ENCODE results near the gene MRPL46. TPM values are rescaled to one million over a fixed set of nuclear protein-coding genes. Genes with fewer than 3 reads are reported as not detected.

MRPL46 gene
- 32.9 and 46.9 TPM in 2 replicates for total RNA-seq (2014; rRNA removed; shearing (Covaris generic))

DNA sequence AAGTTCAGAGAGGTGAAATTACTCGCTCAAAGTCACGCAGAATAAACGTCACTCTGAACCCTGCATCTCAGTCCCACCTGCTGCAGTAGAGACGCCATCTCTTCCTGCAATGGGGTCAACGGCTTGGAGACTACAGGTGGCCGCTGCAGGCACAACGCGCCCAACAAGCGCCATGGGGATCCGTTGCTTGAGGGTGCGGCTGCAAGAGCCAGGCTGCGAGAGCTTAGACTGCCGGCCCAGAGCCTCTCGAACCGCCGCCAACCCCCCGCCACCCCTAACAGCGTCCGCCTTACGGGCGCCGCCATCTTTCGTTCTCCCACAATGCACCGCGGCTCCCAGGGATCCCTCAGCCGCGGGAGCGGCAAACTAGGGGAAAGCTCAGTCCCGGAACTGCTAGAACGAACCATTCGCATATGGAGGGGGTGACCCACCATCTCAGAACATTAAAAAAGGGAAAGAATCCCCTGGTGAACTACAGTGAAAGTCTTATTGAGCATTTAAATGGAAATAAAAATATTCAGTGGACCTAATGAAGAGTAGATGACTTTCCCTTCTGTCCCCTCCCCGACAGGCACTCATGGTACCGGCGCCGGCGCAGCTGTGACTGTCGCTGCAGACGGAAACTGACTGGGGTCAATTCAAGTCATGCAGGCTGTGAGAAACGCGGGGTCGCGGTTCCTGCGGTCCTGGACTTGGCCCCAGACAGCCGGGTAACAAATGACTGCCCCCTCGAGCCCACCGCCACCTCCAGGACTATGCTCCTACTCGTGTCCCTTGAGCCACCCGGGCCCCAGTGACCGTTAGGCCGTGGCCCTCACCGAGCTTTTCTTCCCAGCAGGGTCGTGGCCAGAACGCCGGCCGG, at the start of gene MRPL46, which contains the start of gene MRPS11:
Gene MRPL46, minus strand, starts transcription at position 316 of the 862 bp plus-strand sequence. Its CDS starts 11 bp downstream, at position 305.
Gene MRPS11, plus strand, starts transcription at position 636 of the 862 bp plus-strand sequence. Its CDS starts 10 bp downstream, at position 646.
- DNase-seq (ENCODE audit: low spot score) = peak; percentile 72

DNA sequence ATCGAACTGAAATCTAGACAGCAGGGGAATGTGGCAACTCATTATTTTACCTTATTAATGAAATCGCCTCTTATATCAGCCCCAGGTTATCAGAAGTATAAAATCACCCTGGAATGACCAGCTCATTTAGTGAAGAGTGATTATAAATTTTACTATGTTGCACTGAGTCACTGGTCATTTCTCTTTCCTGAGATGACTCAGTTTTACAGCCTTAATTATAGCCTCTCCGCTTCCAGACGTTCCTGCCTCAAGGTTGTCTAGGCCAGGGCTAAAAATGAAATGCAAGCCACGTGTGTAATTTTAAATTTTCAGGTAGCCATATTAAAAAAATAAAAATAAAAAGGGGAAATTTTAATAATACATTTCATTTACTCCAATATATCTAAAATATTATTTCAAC, 46.0 kb upstream of the MRPL46 start:
- DNase-seq (ENCODE audit: low spot score) = no peak

DNA sequence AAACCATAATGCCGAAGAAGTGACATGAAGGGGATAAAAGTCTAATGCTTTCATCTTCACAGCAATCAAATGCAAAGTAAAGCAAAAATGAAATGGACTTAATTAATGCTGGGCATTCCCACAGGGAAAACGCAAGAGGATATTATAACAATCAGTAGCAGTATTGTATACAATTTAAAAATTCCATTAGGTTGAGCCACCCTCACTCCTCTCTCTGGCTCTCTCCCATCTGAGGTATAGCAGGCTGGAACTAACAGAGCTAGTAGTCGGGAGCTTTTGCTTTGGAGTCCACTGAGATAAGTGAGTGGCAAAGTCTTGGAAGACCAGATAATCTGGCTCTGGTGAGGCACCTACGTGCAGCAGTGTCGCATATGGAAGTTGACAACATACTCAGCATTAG, 45.4 kb upstream of the MRPL46 start:
- no peak for DNase-seq (ENCODE audit: low spot score)

DNA sequence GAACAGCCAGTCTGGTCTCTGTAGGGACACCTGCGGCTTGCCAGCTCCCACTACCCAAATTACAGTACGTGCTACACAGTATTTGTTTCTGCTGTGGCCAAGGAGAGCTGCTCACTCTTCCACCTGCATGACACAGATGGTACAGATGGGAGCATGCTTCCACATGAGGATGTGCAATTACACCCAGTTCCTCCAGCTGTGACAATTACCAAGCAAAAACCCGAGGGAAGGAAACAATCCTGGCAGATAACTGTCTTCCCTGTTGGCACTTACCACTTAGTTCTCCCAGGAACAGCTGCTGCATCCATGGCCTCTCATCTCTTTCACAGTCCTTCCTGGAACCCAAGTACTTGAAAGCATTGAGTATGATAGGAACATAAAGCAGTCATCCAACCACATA, 44.9 kb upstream of the MRPL46 start:
- no peak for DNase-seq (ENCODE audit: low spot score)

DNA sequence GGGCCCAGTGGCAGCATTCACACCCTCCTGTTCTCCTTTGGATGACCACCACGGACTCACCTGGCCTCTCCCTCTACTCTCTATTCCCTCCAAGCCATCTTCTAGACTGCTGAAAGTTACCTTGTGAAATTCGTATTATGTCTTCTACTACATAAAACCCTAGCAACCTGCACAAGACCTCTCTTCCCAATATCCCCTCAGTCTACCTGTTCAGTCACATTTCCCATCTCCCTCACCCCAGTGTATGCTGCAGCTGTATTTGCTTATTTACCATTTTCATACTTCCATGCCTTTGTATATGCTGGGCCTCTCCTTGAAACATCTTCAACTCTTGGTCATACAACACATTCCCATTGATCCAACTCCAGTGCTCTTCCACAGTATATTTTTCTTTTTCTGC, 44.0 kb upstream of the MRPL46 start:
- no peak for DNase-seq (ENCODE audit: low spot score)

DNA sequence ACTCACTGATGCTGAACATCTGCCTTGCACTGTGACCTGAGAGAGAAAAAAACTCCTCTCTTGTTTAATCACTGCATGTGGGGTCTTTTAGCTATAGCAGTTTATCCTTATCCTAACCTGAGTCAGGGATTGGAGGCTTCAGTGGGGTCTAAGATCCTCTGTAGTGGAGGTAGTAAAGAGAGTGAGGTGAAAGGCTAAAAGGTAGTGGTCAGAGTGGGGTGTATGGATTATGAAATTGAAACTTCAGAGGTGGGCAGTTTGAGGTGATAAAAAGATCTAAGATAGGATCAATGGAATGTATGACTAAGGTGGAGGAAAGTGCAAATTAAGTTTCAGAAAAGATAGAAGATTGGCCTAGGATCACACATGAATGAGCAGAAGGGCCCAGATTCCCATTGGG, 42.8 kb upstream of the MRPL46 start:
- DNase-seq (ENCODE audit: low spot score) = no peak

DNA sequence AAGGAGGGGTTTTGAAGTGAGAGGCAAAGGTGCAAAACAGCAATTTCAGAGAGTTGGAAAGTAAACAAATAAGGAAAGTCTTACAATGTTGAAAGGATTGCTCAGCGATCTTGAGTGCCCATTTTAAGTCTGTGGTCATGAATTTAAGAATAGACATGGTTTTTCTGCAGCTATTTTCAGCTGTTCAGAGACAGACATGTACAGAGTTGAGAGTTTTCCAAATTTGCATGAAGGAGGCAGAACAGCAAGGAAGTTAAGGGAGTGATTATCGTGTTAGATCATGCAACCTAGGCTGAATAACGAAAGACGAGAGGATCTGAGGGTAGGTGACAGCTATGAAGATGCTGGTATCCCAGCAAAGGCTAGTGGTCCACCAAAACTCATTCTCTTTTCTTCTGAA, 42.1 kb upstream of the MRPL46 start:
- no peak for DNase-seq (ENCODE audit: low spot score)

DNA sequence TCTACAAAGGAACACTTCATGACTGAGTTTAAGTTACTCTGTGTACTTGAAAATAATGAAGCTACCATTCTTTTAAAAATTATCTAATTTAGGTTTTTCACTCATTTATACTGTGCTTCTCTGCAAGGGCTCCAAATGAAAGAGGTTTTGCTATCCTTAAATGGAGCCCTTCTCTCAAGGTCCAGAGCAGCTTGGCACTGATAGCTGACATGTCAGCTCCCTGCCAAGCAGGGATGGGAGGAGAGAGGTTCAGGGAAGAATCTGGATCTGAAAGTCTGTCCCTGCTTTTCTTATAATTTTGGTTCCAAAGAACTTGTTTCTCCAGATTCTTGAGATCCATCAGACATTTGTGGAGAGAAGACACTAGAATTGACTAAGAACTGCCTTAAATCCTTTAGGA, 39.4 kb upstream of the MRPL46 start:
- no peak for DNase-seq (ENCODE audit: low spot score)

DNA sequence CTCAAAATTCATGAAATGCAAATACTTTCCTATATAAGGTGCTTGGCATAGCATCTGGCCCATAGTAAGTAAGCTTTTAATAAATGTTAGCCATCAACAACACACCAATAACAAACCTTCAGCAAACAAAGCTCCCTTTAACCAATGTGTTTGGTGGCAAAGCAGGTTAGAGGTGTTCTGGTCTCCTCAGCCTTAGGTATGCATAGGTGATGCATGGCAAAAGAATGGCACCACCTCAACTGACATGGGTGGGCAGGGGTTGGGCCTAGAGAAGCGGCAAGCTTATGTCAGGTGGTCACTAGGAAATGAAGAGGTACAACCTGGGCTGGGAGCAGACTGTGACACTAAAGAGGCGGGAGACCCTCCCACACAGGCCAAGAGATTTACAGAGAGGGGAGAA, 38.5 kb upstream of the MRPL46 start:
- no peak for DNase-seq (ENCODE audit: low spot score)

DNA sequence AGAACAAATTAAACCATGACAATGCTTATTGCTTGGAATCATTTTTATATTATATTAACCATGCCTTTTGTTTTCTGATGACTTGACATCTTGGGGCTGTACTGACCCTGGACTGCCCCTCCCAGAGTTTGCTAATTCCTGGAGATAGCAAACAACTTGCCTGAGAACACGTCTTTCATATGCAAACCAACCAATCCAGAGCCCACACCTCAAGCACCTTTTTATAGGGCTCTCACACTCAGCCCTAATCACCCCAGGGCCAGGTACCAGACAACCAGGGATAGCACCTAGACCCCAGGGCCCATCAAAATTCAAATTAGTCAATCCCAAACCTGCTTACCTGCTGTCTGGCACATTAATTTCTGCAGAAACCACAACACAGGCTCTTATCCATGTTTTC, 37.3 kb upstream of the MRPL46 start:
- DNase-seq (ENCODE audit: low spot score) = no peak

DNA sequence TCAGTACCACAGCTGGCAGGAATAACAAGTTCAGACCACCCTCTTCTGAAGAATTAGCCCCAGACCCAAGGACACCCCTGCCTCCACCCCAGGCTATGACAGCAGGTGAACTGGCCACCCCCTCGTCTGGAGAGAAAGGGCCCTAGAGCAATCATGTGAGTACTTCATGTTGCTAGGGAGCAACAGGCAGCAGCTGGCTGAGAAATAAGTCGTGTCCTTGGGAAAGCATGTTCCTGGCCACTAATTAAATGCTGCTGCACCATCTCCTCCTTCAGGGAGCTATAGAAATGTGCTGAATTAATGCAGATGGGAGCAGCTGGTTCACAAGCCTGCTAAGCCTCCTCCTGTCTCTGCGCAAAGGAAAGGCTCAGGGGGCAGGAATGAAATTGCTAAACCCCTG, 31.8 kb upstream of the MRPL46 start:
- DNase-seq (ENCODE audit: low spot score) = no peak

DNA sequence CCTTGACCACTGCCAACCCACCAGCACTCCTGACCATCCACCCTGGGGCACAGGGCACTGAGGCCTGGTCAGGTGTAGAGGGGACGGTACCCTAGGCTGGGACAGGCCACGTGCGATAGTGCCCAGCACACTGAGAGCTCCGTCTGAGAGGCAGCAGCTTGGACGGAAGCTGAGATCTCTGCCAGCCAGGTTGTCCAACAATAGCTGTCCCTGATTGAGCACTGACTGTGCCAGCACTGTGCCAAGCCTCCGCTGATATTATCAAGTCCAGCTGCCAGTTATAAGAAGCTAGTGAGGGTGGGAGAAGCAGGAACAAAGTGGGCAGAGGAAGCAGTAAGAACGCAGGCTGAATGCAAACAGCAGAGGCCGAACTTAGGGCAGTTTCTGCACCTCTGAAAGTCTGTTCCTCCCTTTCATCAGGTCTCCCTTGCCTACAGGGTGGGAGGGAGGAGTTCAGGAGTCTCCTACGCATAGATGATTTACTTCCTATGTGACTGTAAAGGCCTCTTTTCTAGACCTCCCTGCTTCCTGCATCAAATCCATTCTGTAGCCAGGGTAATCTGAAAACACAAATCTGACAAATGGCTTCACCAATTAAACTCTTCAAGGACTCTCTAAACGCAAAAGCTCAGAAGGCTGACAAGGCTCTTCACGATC, 30.0 kb upstream of the MRPL46 start:
- DNase-seq (ENCODE audit: low spot score) = no peak

DNA sequence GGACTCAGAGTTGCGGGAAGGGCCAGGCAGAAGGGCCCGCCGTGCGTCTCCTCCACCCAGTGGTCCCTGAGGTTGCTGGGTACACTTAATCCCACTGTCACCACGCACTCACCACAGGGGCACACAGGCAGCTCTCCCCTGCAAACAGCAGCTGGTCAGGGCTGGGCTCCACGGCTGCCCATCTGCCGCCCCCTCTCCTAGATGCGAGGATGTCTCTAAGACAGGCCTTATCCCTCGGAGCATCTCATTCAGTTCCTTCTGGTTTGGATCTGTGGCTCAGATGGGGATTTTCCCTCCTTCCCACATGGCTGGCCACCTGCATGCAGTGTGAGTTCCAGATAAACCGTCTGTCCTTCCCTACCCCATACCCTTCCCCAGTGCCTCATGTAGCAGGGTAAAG, 26.7 kb upstream of the MRPL46 start:
- no peak for DNase-seq (ENCODE audit: low spot score)

DNA sequence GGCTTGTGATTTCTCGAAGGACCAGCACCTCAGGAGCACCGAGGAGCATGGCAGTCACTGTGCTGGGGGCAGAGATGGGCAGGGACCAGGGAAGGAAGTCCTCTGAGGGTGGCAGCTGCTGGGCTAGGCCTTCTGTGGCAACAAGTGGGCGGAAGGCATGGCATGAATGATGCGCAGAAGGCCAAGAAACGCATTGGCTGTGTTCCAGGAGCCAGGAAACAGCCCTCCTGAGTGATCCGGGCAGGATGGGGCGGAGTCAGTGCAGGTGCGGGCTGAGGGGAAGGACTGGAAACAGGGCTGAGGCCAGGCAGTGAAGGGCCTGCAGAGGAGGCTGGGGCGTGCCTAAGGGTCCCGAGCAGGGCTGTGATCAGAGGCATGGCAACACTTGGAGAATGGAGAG, 24.0 kb upstream of the MRPL46 start:
- DNase-seq (ENCODE audit: low spot score) = no peak

DNA sequence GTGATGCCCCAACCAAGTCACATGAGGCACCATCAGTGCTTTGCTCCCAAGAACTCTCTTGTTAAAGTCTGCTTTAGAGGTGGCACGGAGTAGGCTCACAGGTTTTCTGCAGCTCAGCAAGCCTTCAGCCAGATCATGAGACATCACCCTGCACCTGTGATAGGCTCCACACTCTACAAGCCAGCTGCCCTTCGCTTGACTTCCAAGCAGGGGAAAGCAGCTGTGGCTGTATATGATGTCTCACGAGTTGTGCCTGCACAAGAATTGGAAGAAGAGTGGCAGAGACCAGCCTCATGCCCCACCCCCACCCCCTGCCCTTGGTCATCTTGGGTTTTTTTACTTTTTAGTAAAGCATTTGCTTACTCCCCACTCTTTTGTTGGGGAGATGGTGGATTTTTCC, 22.8 kb upstream of the MRPL46 start:
- no peak for DNase-seq (ENCODE audit: low spot score)

DNA sequence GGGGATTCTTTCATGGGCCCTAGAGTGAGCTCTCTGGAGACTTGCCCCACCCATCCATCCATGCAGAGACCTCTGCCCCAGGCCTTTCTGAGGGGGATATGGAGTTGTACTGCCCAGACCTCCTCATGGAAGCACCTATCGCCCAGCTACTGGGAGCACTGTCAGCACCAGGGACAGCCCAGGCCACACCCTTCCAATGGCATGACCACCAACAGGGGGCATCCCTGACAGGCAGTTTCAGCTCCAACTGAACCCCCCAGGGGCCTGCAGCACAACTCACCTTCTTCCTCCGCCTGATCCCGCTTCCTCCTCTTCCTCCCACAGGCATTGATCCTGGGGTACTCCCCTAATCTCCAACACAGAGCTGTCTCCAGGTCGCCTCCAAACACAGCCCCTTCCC, 22.1 kb upstream of the MRPL46 start:
- no peak for DNase-seq (ENCODE audit: low spot score)

DNA sequence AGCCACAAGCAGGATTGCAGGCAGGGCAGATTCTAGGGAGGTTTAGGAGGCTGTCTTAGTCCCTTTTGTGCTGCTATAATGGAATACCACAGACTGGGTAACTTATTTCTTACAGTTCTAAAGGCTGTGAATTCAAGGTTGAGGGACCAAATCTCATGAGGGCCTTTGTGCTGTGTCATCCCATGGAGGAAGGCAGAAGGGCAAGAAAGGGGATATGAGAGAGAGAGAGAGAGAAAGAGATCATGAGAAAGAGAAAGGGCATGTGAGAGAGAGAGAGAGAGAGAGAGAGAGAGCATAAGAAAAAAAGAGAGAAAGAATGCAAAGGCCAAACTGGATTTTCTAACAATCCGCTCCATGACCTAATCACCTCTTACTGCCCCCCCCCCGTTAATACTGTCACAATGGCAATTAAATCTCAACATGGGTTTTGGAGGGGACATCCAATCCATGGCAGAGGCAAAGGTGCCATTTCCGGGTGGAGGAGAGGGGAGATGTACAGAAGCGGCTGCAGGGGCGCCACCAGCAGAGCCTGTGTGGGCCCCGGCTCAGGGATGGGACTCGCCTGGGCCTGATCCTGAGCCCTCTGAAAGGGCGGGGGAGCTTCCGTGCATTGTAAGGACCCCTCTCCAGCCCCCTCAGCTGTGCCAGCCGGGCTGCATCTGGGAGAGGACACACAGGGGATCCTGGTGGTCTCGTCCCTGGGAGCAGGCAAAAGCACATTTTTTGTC, 20.8 kb upstream of the MRPL46 start:
- DNase-seq (ENCODE audit: low spot score) = no peak

DNA sequence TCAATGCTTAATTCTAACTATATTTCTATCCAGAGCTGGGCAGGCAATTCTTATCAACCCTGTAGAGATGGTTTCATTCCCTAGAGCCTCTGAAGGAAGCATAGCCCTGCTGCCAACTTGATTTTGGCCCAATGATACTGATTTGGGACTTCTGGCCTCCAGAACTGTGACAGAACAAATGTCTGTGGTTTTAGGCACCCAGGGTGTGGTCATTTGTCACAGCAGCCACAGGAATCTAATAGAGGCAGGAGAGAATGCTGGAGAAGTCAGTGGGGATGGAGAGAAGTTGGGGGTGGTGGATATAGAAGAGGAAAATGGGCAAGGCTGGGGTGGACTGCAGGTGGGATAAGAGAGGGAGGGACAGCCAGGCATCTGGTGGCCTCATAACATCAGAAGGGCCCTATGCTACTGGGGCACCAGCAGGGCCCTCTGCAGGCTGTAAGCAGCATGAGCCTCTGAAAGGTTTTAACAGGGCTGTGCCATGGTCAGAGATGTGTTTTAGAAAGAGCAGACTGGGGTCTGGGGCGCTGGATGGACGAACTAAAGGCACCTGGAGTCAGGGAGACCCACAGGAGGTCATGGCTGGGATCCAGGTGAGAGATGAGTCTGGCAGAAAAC, 20.1 kb upstream of the MRPL46 start:
- DNase-seq (ENCODE audit: low spot score) = no peak

DNA sequence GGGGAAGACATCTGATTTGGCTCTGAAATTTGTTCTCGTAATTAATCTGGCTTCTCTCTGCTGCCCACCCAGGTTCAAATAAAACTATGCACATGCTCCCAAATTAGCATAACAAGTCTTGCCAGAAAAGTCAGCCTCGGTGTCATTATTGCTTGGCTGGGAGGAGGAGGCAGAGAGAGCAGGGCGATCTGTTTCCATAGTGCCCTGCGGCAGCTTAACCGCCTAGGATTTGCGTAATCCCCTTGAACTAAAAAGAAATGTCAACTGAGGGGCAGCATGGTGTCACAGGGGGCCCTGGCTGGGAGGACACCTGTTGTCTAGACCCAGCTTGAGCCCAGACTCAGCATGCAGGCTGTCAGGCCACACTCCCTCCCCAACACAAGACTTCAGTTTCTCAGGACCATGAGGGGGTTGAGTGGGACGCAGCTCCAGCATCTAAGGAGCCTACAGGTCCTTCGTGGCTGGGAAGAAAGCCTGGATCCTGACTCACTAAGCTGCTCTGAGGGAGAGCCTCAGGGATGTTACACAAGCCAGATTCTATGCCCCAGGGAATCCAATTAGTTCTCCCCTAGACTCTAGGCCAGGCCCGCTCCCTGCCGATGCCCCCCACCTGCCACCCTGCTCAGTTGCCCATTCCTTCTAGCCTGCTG, 17.6 kb upstream of the MRPL46 start:
- DNase-seq (ENCODE audit: low spot score) = no peak

DNA sequence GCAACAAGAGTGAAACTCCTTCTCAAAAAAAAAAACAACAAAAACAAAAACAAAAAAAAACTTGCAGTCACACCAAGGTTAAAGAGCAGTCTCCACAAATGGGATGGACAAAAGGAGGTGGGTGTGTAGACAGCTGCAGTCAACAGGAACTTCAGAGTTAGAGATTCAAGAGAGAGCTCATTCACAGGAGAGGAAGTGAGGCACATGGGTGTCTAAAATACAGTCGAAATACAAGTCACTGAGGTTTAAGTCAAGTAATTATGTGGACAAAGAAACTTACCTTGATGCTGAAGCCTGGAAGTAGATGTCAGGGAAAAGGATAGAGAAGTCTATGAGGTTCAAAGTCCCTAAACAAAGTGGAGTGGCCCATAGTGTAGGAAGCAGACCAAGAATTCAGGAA, 15.1 kb upstream of the MRPL46 start:
- no peak for DNase-seq (ENCODE audit: low spot score)

DNA sequence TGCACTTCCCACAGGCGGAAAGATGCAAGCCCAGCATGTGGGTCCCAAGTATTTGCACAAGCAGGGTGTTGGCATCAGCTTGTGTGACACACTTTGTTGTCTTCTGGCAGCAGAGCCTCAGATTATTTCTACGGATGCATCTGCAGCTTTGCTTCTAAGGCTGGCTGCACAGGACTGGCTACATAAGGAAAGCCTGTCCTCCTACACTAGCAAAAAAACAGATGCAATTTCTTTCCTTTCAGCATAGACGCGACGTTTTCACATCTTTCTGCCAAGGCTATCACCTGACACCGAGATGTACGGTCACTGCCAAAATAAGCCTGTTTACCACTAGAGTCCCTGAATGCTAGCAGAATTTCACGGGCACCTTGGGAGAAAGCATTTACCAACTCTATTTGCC, 13.8 kb upstream of the MRPL46 start:
- no peak for DNase-seq (ENCODE audit: low spot score)

DNA sequence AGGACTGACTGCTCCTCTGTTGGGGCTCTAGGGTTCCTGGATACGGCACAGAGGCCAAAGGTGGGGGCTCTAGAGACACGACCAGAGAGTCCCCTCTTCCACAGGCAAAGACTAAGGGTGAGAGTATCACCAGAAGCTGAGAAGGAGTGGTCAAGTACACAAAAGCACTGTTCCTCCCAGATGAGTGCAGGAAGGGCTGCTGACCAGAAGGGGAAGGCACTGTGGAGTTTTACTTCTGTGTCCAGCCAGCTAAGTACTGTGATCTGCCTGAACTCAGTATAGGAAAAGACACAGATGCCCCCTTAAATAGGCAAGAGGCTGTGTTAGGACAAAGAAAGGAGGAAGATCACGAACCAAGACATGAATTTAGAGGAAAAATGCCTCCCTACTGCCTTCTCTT, 12.0 kb upstream of the MRPL46 start:
- DNase-seq (ENCODE audit: low spot score) = no peak
